ENCODE data around the gene MAP3K20. TPM values are rescaled to one million over a fixed set of nuclear protein-coding genes. Genes with fewer than 3 reads are reported as not detected.

MAP3K20 gene
- total and polyA plus RNA-seq, 2 of the 4 experiments (the other 2 are of a cell fraction): 27.5 to 84.4 TPM

GRCh38 chr2:173151671-173152401, 76.2 kb downstream of the MAP3K20 start:
- Histone ChIP-seq H3K23ac (ENCODE audit: low read depth, low read length) (peak overlapping the region; percentile 66; the same call in 1 of the 2 replicates), H4K8ac (ENCODE audit: low read depth in 2 of 2, low read length in 2 of 2) (peak overlapping the region in 1 of 2 experiments; percentile 49; a peak in 3 of 4 replicates), H2AK5ac (ENCODE audit: low read depth, low read length) (no peak overlapping the region), H3K27me3 (ENCODE audit: control insufficient read depth, insufficient read depth, low read length) (no peaks in the 10 kb centered on the region), H3K4me1 (ENCODE audit: control insufficient read depth, insufficient read depth, low read length) (peaks cover 25% of the 10 kb centered on the region), H2BK120ac (ENCODE audit: low read depth, low read length) (peak overlapping the region; percentile 74), H2BK15ac (ENCODE audit: low read depth, low read length) (peak overlapping the region; percentile 43; the same call in 1 of the 3 replicates), H2AK9ac (replicated peaks; ENCODE audit: low read depth, low read length, poor library complexity) (no peak overlapping the region), H3K4me3 (ENCODE audit: insufficient read depth, low read depth, low read length) (no peak overlapping the region), H4K91ac (ENCODE audit: insufficient read depth, low read depth, low read length) (0 out of 2 replicates have a peak overlapping the region, but pooled peaks have one; percentile 19), H3K4ac (ENCODE audit: low read depth, low read length) (peak overlapping the region; percentile 16; the same call in 1 of the 2 replicates), H4K20me1 (ENCODE audit: insufficient read depth, low read length) (no peaks in the 10 kb centered on the region), H3K36me3 (ENCODE audit: control insufficient read depth, insufficient read depth, low read length) (no peaks in the 10 kb centered on the region; the same call in 1 of the 2 replicates), H4K5ac (ENCODE audit: low read depth, low read length) (peak overlapping the region; percentile 89; the same call in 1 of the 2 replicates), H3K56ac (ENCODE audit: extremely low read depth, insufficient read depth, low read length) (no peak overlapping the region), H2BK5ac (ENCODE audit: low read depth, low read length, poor library complexity, severe bottlenecking) (peak overlapping the region; percentile 89), H3K79me1 (ENCODE audit: low read depth in 1 of 2, low read length in 2 of 2) (peaks cover 30 to 78% of the 10 kb centered on the region in 2 experiments), H3K9me1 (ENCODE audit: insufficient read depth, low read length) (peaks cover 7% of the 10 kb centered on the region), H3K4me2 (ENCODE audit: low read depth, low read length) (peak overlapping the region; percentile 77), H3K14ac (replicated peaks; ENCODE audit: low read depth, low read length) (peak overlapping the region; percentile 73; the same call in 1 of the 2 replicates), H3K18ac (ENCODE audit: low read depth, low read length) (peak overlapping the region; percentile 99; the same call in 1 of the 2 replicates), H2BK20ac (ENCODE audit: low read depth, low read length) (peak overlapping the region; percentile 58), H2AFZ (replicated peaks; ENCODE audit: low read length, poor library complexity) (no peak overlapping the region), H3K9ac (ENCODE audit: low read depth, low read length) (no peak overlapping the region), H3K27ac (ENCODE audit: insufficient read depth, low read length) (no peak overlapping the region), H3K9me3 (ENCODE audit: control insufficient read depth, insufficient read depth, low read length) (no peaks in the 10 kb centered on the region; the same call in 1 of the 2 replicates)
- intact Hi-C loops (cut with micrococcal nuclease) (no loop called here), dilution Hi-C loops (cut with HindIII; ENCODE audit: low sequenced_read_pairs, unreplicated experiment) (no loop called here), in situ Hi-C loops (cut with MboI; ENCODE audit: low sequenced_read_pairs) (no loop called here)
- no peak for TF ChIP-seq MAZ (IDR thresholded peaks at IDR 0.05; ENCODE audit: borderline replicate concordance, low read depth, low read length)
- TF ChIP-seq CEBPB (IDR thresholded peaks at IDR 0.05; ENCODE audit: low read depth, low read length): peak; percentile 82
- no peak for TF ChIP-seq CTCF (conservative IDR thresholded peaks at IDR 0.05; ENCODE audit: low read depth, low read length)
- TF ChIP-seq NFE2L2 (IDR thresholded peaks at IDR 0.05; ENCODE audit: low read depth, low read length): no peak
- TF ChIP-seq MAFK (IDR thresholded peaks at IDR 0.05; ENCODE audit: low read depth, low read length): peak; percentile 28; the same call in 1 of the 2 replicates
- TF ChIP-seq CHD1 (IDR thresholded peaks at IDR 0.05; ENCODE audit: low read depth, low read length): no peak
- TF ChIP-seq FOS (IDR thresholded peaks at IDR 0.05; ENCODE audit: low read depth, low read length): peak; percentile 81
- TF ChIP-seq MXI1 (IDR thresholded peaks at IDR 0.05; ENCODE audit: borderline replicate concordance, low read depth, low read length): no peak
- no peak for TF ChIP-seq USF2 (IDR thresholded peaks at IDR 0.05; ENCODE audit: low read depth, low read length)
- no peak for TF ChIP-seq RFX5 (IDR thresholded peaks at IDR 0.05; ENCODE audit: low read depth, low read length)
- WGBS, 2 experiments (ENCODE audit: extremely low coverage in 2 of 2, insufficient read length in 1 of 2): no CpG with 5 or more reads among the region's 3 CpGs
- CTCF ChIA-PET: interaction anchor here (0.8 to 1.2 kb wide), 2 partner anchors 48 to 59 kb away, joined by 3 to 4 read pairs; no protein-coding TSS in a partner anchor
- POLR2A ChIA-PET (ENCODE audit: unreplicated experiment): no interaction called here
- ATAC-seq (ENCODE audit: low read depth) (peak; percentile 66), DNase-seq (peak; percentile 90)
- BruUV-seq (replicated peaks): no TSS peak
